Type B pancreatic cell (in vitro differentiated cells): ENCODE data around the gene NOP58. TPM values are rescaled to one million over a fixed set of nuclear protein-coding genes. Genes with fewer than 3 reads are reported as not detected.
"Not testable (repeated sequence)": the region's sequence is repeated elsewhere in the genome, so short reads cannot be mapped to it uniquely, and the experiment has no call there.

Source experiments
- DNase-seq: peaks from one replicate; pipeline ENCODE4 v3.0.0; 2021; ENCODE audit warnings: mixed read lengths; ENCODE audit not compliant: unreplicated experiment; ENCODE audit errors: extremely low spot score
- H3K27ac Mint-ChIP-seq: 2 replicates; pipeline ENCODE4 v1.8.0; 2021; ENCODE audit warnings: mild to moderate bottlenecking, mixed read lengths
- H3K27me3 Mint-ChIP-seq: 2 replicates; pipeline ENCODE4 v1.8.0; 2021; ENCODE audit warnings: mixed read lengths
- H3K36me3 Mint-ChIP-seq: 2 replicates; pipeline ENCODE4 v1.8.0; 2021; ENCODE audit warnings: mixed read lengths
- H3K4me1 Mint-ChIP-seq: one replicate; pipeline ENCODE4 v1.8.0; 2021; ENCODE audit warnings: mixed read lengths; ENCODE audit not compliant: unreplicated experiment
- H3K4me3 Mint-ChIP-seq: 2 replicates; pipeline ENCODE4 v1.8.0; 2021; ENCODE audit warnings: mild to moderate bottlenecking, mixed read lengths
- H3K9me3 Mint-ChIP-seq: 2 replicates; pipeline ENCODE4 v1.8.0; 2021; ENCODE audit warnings: mixed read lengths
- long read RNA-seq: library from polyadenylated mRNA; unstranded; transcript quantifications from one replicate; pipeline ENCODE4 v2.0.0, GENCODE V29; 2020
- total RNA-seq: library from RNA; stranded (reverse); gene quantifications from 2 replicates; pipeline ENCODE4 v1.2.1, GENCODE V29; 2021; ENCODE audit warnings: low replicate concordance
- TF ChIP-seq, protein P1 (sequence below): fragments of 200-600 bp; sonication (generic); conservative IDR thresholded peaks from 2 replicates; pipeline ENCODE4 v1.5.0; 2021; ENCODE audit warnings: antibody characterized with exemption, mild to moderate bottlenecking

Gene NOP58, protein sequence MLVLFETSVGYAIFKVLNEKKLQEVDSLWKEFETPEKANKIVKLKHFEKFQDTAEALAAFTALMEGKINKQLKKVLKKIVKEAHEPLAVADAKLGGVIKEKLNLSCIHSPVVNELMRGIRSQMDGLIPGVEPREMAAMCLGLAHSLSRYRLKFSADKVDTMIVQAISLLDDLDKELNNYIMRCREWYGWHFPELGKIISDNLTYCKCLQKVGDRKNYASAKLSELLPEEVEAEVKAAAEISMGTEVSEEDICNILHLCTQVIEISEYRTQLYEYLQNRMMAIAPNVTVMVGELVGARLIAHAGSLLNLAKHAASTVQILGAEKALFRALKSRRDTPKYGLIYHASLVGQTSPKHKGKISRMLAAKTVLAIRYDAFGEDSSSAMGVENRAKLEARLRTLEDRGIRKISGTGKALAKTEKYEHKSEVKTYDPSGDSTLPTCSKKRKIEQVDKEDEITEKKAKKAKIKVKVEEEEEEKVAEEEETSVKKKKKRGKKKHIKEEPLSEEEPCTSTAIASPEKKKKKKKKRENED
- 68.0 and 79.4 TPM in 2 replicates for total RNA-seq
- long read RNA-seq, transcript NOP58-201 (15 exons, 2,046 nt), result major isoform, 8 of 328 reads
- long read RNA-seq, partial matches to known transcripts, result 292 of 328 reads
- long read RNA-seq, other reads (novel, unspliced or antisense), result 28 of 328 reads

DNA sequence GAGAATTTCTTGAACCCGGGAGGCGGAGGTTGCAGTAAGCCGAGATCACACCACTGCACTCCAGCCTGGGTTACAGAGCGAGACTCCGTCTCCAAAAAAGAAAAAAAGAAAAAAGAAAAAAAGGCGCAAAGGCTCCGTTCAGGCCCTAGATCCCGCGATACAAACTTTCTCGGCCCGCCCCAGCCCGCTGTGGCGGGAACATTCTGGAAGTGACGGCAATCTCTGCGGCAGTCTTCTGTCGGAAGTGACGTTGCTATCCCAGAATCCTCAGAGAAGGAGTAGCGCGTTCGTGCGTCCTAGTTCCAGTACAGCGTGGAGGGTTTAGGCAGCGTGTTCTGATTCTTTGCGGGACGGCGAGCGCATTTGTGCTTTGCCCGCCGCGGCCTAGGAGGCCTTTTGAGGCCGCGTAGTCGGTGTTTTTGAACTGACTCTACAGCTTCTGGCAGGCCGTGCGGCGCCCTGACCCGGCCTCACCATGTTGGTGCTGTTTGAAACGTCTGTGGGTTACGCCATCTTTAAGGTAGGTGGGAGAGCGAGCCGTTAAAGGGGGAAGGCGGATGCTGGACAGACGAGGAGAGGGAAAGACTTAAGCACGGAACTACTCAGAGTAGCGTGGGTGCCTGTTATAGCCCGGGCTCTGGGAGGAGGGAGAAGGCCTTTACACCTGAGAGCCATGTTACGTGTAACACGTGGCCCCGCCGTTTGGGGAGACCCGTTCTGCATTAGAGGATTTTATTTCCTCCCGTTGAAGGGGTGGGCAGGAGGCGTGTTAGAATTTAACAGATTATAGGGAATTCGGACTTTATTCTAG, at the start of gene NOP58:
NOP58 (plus strand) TSS at position 297 of the 811 bp plus-strand sequence; CDS start at position 476, 179 bp downstream.
- peaks cover 6% of the 10 kb centered on the region for H3K36me3 Mint-ChIP-seq
- H3K4me1 Mint-ChIP-seq, result peaks cover 20% of the 10 kb centered on the region
- peak; percentile 90 for DNase-seq
- no peaks in the 10 kb centered on the region for H3K9me3 Mint-ChIP-seq
- peak within 1 kb of the TSS; percentile 90 for H3K4me3 Mint-ChIP-seq
- TF ChIP-seq, protein P1, sequence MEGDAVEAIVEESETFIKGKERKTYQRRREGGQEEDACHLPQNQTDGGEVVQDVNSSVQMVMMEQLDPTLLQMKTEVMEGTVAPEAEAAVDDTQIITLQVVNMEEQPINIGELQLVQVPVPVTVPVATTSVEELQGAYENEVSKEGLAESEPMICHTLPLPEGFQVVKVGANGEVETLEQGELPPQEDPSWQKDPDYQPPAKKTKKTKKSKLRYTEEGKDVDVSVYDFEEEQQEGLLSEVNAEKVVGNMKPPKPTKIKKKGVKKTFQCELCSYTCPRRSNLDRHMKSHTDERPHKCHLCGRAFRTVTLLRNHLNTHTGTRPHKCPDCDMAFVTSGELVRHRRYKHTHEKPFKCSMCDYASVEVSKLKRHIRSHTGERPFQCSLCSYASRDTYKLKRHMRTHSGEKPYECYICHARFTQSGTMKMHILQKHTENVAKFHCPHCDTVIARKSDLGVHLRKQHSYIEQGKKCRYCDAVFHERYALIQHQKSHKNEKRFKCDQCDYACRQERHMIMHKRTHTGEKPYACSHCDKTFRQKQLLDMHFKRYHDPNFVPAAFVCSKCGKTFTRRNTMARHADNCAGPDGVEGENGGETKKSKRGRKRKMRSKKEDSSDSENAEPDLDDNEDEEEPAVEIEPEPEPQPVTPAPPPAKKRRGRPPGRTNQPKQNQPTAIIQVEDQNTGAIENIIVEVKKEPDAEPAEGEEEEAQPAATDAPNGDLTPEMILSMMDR, result no peak
- no peak within 1 kb of the TSS for H3K27ac Mint-ChIP-seq
- peaks cover 2% of the 10 kb centered on the region for H3K27me3 Mint-ChIP-seq

DNA sequence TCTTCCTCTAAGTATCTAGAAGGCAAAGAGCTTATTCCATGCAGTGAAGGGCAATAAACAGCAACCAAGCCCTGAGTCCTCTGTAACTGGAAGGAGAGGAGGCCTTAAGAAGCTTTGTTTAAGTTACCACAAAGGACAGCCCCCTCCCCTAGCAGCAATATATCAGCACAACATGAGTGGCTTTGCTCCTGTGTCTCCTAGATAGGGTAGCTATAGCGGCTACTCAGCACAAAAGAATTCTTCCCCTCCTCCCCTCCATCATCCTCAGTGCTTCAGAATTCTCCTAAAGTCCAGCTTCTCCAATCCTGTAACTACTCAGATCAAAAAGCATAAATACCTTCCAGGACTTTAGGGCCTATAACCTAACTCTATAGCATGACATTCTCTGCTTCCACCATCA, 43.7 kb upstream of the NOP58 start:
- Mint-ChIP-seq H3K4me1 (peaks cover 10% of the 10 kb centered on the region), H3K27me3 (no peaks in the 10 kb centered on the region), H3K27ac (no peak overlapping the region), H3K36me3 (peaks cover 42% of the 10 kb centered on the region), H3K9me3 (no peaks in the 10 kb centered on the region), H3K4me3 (no peak overlapping the region)
- TF ChIP-seq, protein P1, result no peak
- DNase-seq, result no peak

DNA sequence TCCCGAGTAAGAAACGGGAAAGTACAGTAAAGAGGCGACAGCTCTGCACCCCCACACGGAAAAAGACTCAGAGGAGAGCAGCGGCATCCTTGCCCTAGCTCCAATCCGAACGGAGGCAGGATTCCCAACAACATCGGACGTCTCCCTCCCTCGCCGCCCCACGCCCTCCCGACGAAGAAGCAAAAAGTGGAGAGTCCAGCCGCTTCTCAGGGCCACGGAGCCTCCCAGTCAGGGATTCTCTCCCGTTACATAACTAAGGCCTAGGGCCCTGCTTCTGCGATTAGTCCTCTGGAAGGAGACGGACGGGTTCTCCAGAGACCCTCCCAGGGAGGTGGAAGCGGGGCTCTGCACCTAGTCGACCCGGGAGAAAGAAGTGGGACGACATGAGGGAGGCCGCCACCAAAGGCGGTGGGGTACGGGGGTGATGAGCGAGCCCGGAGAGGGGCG, 27.8 kb upstream of the NOP58 start:
- TF ChIP-seq, protein P1, result no peak
- peaks cover 4% of the 10 kb centered on the region for H3K36me3 Mint-ChIP-seq
- H3K4me3 Mint-ChIP-seq, result peak overlapping the region; percentile 99
- DNase-seq, result peak; percentile 71
- H3K27me3 Mint-ChIP-seq, result peaks cover 8% of the 10 kb centered on the region
- H3K9me3 Mint-ChIP-seq, result no peaks in the 10 kb centered on the region
- H3K4me1 Mint-ChIP-seq, result peaks cover 21% of the 10 kb centered on the region
- peak overlapping the region; percentile 97 for H3K27ac Mint-ChIP-seq

DNA sequence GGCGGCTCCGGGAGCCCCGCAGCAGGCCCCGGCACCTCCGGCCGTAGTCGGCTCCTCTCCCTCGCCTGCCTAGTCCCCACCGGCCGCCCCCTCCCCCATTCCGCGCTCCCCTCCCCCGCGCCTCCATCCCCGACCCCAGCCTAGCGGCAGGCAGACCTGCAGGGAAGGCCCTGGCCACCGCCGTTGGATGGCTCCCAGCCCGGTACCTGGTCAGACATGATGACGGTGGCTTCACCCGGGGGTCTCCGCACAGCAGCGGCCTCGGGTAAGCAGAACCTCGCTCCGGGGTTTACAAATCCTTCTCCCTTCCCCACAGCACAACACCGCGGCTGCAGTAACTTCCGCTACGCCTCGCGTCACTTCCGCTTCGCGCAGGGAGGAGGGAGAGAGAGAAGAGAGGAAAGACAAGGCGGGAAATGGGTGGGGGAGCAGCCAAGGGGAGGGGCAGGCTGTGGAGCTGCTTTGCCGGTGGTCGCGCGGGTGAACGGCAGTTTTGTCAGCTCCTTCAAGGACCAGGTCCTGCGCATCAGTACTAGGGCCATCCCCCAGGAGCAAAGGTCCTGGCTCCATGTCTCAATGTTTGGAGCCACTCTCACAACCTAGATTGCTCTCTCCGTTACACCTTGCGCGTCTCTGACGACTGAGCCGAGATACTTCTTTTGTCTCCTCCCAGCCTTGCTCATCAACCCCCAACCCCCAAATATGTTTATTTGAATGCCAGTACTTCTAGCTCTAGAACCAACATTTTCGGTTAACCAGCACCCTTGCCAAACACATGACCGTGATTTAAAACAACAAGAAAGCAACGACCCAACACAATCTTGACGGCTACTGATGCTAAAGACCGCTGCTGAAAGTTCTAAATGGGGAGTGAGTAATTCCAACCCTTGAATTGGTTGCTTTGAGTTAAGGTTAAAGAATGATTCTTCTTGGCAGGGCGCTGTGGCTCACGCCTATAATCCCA, 27.0 kb upstream of the NOP58 start, which contains the start of gene SUMO1:
SUMO1 (minus strand) TSS at position 364 of the 964 bp plus-strand sequence; CDS start at position 218, 146 bp downstream.
- H3K9me3 Mint-ChIP-seq, result no peaks in the 10 kb centered on the region
- H3K4me3 Mint-ChIP-seq, result peak within 1 kb of the TSS; percentile 99
- peak; percentile 92 for DNase-seq
- peaks cover 4% of the 10 kb centered on the region for H3K36me3 Mint-ChIP-seq
- H3K27me3 Mint-ChIP-seq, result peaks cover 8% of the 10 kb centered on the region
- H3K4me1 Mint-ChIP-seq, result peaks cover 21% of the 10 kb centered on the region
- TF ChIP-seq, protein P1, result no peak
- H3K27ac Mint-ChIP-seq, result peak within 1 kb of the TSS; percentile 97

DNA sequence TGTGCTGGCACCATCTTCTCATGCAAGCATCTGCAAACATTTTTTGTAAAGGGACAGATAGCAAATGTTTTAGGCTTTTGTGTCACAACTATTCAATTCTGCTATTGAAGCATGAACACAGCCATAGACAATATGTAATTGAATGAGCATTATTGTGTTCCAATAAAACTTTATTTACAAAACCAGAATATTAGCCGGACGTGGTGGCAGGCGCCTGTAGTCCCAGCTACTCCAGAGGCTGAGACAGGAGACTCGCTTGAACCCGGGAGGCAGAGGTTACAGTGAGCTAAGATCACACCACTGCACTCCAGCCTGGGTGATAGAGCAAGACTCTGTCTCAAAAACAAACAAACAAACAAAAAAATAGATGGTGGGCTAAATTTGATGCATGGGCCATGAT, 17.9 kb upstream of the NOP58 start:
- H3K27ac Mint-ChIP-seq, H3K9me3 Mint-ChIP-seq, H3K4me3 Mint-ChIP-seq, H3K4me1 Mint-ChIP-seq, H3K36me3 Mint-ChIP-seq, DNase-seq: not testable (repeated sequence)
- H3K27me3 Mint-ChIP-seq, result peaks cover 16% of the 10 kb centered on the region
